ENCODE data around the gene LONP2.

GRCh38 chr16:48329138-48329537, 85.0 kb downstream of the LONP2 start:
- TF ChIP-seq, protein P1, sequence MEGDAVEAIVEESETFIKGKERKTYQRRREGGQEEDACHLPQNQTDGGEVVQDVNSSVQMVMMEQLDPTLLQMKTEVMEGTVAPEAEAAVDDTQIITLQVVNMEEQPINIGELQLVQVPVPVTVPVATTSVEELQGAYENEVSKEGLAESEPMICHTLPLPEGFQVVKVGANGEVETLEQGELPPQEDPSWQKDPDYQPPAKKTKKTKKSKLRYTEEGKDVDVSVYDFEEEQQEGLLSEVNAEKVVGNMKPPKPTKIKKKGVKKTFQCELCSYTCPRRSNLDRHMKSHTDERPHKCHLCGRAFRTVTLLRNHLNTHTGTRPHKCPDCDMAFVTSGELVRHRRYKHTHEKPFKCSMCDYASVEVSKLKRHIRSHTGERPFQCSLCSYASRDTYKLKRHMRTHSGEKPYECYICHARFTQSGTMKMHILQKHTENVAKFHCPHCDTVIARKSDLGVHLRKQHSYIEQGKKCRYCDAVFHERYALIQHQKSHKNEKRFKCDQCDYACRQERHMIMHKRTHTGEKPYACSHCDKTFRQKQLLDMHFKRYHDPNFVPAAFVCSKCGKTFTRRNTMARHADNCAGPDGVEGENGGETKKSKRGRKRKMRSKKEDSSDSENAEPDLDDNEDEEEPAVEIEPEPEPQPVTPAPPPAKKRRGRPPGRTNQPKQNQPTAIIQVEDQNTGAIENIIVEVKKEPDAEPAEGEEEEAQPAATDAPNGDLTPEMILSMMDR (IDR thresholded peaks at IDR 0.05; ENCODE audit: insufficient read depth, low read depth, low read length): no peak
- TF ChIP-seq EZH2 (IDR thresholded peaks at IDR 0.05; ENCODE audit: insufficient read depth, low read length): no peak

Measured in astrocyte (in vitro differentiated cells and primary cell).